Aortic smooth muscle cell (primary cell): Measurements from ENCODE around the gene EIF4EBP2. TPM values are rescaled to one million over a fixed set of nuclear protein-coding genes. Genes with fewer than 3 reads are reported as not detected.

Experiments
- total RNA-seq: library from RNA; depleted of rRNA; stranded (reverse); fragments of >200 nt; gene quantifications from 2 replicates; pipeline ENCODE4 v1.2.3, GENCODE V29; 2014

EIF4EBP2 gene, protein sequence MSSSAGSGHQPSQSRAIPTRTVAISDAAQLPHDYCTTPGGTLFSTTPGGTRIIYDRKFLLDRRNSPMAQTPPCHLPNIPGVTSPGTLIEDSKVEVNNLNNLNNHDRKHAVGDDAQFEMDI
- 27.1 and 33.4 TPM in 2 replicates for total RNA-seq

DNA sequence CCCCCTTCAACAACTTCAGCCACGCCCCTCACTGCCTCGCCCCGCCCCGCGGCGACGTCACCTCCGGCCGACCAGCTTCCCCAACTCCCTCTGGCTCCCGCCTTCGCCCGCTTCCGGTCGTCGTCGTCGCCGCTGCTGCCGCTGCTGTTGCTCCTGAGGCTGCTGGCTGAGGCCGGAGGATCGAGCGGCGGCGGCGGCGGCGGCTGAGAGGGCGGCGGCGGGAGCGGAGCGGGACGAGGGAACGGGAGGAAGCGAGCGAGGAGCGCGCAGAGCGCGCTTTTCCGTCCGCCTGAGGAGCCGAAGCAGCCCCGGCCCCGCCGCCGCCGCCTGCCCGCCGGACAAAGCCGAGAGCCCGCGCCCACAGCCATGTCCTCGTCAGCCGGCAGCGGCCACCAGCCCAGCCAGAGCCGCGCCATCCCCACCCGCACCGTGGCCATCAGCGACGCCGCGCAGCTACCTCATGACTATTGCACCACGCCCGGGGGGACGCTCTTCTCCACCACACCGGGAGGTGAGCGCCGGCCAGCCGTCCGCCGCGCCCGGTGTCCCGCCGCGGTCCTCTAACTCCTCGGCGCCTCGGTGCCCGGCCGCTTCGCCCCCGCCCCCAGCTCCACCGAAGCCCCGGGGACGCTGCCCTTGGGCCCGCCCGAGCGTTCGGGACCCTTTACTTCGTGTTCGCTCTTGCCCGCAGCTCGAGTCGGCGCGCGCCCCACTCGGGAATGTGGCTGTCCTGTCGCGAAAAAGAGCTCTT lies at the start of gene EIF4EBP2:
TSS of gene EIF4EBP2 (plus strand) at position 110 of the 751 bp plus-strand sequence. CDS start at position 367, 257 bp downstream.

DNA sequence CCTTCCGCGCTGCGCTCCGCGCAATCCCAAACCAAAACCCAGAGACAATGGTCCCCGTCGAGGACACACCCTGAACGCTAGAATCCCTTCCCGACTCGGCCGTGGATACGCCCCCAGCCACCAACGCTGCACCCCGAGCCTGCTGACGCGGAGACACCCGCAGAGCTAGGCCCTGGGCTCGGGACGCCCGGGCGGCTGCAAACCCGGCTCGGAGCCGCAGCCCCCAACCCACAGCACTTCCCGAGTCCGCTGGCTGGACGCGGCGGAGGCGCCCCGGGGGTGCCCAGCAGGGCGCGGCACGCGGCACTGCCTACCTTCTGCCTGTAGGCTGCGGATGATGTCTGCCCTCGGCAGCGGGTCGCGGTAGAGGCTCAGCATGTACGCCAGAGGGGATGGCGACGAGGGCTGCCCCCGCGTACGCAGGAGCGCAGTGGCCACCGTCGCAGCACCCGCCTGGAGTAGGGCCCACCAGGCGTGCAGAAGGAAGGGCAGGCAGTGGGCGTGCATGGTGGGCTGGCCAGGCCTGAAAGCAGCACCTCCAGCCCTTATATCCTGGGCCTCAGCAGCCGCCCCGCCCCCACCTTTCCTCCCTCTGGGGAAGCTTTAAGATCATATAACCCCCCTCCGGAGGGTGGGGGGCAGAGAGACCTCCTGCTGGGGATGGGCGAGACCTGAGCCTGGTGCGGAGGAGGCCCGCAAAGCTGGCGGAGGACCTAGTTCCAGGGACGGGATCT lies 37.4 kb downstream of the EIF4EBP2 start, which contains the start of gene NODAL:
TSS of gene NODAL (minus strand) at position 521 of the 734 bp plus-strand sequence. CDS start at position 507, 14 bp downstream.

Other genes starting within 250 kb of the EIF4EBP2 start
- gene SAR1A, start 233.6 kb upstream of the EIF4EBP2 start, total RNA-seq = 241 and 292 TPM in 2 replicates
- 207 and 223 TPM in 2 replicates for gene PPA1, start 170.7 kb upstream of the EIF4EBP2 start, total RNA-seq
- under 0.01 TPM in 1 of 2 replicates, not detected in the other for gene NPFFR1, start 120.1 kb upstream of the EIF4EBP2 start, total RNA-seq
- gene LRRC20, start 21.5 kb upstream of the EIF4EBP2 start, total RNA-seq = 6.0 and 8.1 TPM in 2 replicates
- gene NODAL, start 37.5 kb downstream of the EIF4EBP2 start, total RNA-seq = not detected in 2 replicates
- 11.5 and 11.6 TPM in 2 replicates for gene PALD1, start 74.6 kb downstream of the EIF4EBP2 start, total RNA-seq
- not detected in 2 replicates for gene PRF1, start 198.6 kb downstream of the EIF4EBP2 start, total RNA-seq